GM18499 (cell line): ENCODE results near the gene EIF2S1.
"Not testable (repeated sequence)": the region's sequence is repeated elsewhere in the genome, so short reads cannot be mapped to it uniquely, and the experiment has no call there.

Source experiments
- ATAC-seq: cut with Tn5 transposase; IDR thresholded peaks from one replicate; pipeline ENCODE4 v1.9.1; 2021; ENCODE audit warnings: moderate number of reproducible peaks; ENCODE audit not compliant: insufficient read depth, unreplicated experiment

EIF2S1 gene

DNA sequence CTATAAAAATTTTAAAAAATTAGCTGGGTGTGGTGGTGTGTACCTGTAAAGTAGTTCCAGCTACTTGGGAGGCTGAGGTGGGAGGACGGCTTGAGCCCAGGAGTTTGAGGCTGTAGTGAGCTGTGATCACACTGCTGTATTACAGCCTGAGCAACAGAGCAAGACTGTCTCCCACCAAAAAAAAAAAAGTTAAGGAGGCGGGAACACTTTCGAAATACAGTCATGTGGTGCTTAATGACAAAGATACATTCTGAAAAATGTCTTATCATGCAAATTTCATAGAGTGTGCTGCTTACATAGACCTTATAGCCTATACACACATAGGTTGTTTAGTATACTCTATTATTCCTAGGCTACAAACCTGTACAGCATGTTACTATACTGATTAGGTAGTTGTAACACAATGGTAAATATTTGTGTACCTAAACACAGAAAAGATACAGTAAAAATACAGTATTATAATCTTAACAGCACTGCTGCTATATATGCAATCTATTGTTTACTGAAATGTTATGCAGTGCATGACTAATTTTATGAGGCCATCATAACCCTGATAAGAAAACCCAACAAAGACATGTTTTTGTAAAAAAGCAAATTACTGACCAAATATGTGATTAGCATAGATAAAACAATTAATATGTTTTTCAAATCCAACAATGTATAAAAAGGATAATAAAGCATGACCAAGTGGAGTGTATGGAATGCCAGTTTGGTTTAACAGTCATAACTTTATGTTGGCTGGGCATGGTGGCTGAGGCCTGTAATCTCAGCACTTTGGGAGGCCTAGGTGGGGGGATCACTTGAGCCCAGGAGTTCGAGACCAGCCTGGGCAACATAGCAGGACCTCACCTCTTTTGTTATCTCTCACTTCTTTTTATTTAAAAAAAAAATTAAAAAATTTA lies 11.4 kb downstream of the EIF2S1 start:
- no peak for ATAC-seq

DNA sequence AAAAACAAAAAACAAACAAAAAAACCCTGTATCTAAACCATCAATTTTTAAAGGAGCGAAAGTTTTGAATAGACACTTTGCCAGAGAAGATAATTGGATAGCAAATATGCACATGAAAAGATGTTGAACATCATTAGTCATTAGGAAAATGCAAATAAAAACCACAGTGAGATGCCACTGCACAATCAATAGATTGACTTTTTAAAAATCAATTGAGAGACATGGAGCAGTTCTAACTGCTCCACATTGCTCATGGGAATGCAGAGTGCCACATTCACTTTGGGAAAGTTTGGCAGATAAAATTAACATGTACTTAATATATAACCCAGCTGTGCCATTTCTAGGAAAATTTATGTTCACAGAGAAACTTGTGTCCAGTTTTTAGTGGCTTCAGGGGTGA lies 12.7 kb downstream of the EIF2S1 start:
- no peak for ATAC-seq

DNA sequence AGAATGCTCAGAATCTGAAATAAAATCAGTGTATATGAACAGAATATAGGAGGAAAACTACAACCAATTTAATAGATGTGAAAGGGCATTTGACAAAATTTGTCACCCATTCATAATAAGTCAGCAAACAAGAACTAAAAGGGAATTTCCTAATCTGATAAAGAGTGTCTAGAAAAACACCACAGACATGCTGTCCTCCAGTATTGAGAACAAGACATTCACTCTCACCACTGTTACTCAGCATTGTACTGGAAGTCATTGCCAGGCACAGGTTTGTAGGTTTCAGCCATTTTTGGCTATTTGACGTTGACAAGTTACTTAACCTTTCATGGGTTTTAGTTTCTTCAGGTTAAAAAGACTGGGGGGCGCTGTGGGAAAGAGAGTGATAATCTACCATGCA lies 13.2 kb downstream of the EIF2S1 start:
- no peak for ATAC-seq

DNA sequence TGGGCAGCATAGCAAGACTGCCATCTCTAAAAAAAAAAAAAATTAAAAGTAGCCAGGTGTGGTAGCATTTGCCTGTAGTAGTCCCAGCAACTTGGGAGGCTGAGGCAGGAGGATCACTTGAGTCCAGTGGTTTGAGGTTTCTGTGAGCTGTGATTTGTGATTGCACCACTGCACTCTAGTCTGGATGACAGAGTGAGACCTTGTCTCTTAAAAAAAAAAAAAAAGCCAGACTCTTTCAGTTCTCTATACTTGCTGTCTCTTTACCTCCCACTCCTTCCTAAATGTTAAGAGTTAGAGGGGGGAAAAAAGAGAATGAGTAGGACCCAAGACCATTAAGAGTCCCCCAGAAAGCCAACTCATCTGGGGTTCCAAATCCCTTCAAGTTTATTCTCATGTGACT lies 17.8 kb downstream of the EIF2S1 start:
- no peak for ATAC-seq

DNA sequence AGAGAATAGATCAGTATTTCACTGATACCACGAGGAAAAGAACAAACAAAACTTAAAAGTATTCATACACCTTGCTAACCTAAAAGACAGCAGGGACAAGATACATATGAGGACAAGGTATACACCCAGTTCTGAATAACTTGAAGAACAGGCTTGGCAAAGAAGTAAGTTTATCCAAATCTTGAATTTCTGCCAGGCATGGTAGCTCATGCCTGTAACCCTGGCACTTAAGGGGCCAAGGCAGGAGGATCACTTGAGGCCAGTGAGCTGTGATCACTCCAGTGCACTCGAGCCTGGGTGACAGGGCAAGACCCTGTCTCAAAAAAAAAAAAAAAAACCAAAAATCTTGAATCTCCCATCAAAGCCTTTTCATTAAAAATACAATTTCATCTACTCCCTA lies 25.0 kb downstream of the EIF2S1 start:
- ATAC-seq, result no peak

DNA sequence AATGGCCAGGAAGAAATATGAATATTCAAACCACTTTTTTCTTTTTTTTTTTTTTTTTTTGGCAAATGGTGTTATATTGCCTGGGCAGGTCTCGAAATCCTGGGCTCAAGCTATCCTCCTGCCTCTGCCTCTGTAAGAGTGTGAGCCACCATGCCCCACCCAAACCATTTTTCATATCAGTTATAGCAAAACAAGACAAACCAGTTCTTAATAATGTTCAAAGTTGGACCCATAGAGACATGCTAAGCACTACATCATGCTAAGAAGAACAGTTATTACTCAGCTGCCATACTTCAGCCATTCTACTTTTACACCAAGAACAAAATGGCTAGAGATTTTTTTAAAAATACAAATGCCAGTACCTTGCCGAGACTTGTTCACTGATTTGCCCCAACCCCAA lies 25.5 kb downstream of the EIF2S1 start:
- no peak for ATAC-seq

DNA sequence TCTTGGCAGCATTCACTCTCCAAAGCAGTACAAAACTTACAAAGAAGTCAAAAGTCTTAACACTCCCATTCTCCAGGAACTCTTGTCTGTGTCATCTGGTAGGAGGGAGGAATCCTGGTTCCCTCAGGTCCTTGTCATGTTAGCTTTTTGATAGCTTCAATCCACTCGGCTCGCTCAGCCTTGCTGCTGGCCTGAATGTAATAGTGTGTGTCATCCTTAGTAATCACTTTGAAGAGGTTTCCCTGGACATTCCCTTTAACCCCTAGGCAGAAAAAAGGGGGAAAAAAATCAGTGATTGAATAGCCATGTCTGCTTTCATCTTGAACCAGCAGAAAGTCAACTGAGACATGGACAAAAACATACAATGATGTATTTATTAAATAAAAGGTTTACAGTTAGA lies 27.1 kb downstream of the EIF2S1 start:
- no peak for ATAC-seq

DNA sequence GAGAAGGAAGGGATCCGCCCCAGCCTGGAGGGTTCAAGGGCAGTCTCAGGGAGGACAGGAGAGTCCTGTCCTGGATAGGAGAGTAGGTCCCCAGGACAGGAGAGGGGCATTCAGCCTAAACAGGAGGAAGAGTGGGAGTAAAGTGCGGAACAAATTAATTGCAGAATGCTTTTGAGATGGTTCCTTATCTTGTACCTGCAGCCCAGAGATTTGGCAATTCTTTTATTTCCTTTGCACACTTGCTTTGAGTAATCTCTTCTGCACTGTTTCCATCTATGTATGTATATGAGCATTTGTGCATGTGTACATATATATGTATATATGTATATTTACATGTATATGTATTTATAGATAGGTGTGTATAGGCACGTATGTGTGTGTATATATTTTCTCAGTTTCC lies 29.1 kb downstream of the EIF2S1 start:
- no peak for ATAC-seq

DNA sequence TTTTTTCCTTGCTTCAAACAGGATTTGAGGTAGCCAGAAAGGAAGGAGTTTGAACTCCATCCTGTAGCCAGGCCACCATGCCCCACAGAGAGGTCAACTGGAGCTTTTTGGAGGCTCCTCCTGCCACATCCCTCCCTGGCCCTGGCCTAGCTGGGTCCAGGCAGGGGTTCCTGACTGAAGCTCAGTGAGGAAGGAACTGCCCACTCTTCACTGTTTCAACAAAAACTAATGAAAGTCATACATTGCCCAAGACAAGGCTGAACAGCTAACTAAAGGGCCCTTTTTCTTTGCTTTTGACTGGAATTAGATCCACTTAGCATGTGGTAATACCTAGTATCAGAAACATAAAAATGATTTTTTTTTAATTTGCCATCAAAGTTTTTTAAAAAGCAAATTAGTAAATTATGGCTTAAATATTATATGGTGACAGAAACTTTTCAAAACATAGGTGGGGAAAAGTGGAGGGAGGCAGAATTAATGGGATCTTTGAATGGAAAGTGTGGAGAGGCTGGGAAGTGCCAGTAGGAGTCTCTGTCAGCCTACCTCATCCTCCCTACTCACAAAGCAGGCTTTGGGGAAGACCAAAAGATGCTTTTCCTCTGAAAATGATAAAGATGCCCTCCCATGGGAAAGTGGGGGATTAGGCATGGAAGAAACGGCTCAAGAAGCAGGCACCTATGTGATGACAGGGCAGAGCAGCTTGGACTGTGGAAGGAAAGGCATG lies 29.8 kb downstream of the EIF2S1 start:
- no peak for ATAC-seq

DNA sequence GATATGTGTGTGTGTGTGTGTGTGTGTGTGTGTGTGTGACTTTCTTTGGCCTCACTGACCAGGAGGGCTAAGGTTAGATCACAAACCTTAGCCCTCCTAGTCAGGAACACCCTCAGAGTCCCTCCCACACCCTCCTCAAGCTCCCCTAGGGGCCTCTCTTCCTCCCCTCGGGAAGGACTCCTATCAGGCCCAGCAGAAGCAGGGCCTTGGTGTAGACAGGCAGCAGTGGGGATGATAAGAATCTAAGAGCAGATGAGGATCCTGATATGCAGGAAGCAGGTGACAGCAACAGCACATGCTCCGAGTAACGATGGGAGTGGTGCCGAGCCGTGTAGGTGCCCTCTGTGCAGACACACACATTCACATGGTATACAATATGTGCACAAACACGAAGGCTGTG lies 31.1 kb downstream of the EIF2S1 start:
- ATAC-seq, result no peak

DNA sequence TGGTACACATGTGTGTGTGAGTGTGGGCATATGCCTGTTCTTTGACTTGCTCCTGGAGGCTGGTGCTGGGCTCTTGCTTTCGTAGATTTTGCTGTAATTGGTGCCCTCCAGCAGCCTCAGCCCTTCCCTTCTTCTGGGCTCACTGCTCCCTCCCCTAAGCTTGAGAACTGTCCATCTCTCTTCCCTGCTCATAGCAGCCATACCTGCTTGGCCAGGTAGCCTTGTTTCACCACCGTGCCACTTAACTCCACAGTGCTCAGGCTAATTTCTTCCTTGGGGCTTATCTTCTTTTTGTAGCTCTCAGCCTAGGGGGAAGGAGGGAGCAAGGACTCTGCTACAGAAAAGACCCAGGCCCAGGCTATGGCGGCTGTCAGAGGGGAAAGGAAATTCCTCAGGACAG lies 32.0 kb downstream of the EIF2S1 start:
- ATAC-seq, result no peak

DNA sequence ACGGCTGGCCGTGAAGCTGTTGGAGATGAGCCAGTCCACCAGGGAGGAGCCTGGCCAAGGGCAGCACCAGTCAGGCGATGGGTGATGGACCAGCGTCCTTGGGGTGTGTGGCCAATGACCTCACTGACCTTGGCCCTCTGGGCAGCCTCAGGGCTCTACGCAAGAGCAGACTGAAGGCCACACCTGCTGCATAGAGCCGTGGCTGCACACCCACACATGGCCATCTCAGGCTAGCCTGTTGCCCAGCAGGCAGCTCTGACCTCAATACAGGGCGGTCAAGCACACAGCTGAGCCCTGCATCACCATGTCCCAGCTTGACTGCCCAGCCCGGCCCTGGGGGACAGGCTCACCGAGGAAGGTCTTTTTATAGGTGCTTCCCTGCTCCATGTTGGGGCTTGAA lies 32.7 kb downstream of the EIF2S1 start:
- ATAC-seq, result no peak

DNA sequence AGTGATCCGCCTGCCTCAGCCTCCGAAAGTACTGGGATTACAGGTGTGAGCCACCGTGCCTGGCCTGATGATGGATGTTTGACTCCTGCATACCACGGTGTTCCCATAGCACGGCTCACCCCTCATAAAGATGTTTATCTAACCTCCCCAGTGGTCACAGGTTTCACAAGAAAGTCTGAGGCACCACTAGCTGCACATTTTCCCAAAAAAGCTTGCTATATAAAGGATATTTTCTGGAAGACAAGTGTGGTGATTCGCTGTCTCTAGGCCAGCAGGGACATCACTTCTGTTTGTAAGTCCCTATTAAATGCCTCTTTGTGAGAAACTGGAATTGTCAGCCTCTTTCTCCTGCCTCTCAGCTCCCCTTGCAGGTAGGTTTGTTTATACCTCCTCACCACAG lies 33.6 kb downstream of the EIF2S1 start:
- ATAC-seq, result no peak

DNA sequence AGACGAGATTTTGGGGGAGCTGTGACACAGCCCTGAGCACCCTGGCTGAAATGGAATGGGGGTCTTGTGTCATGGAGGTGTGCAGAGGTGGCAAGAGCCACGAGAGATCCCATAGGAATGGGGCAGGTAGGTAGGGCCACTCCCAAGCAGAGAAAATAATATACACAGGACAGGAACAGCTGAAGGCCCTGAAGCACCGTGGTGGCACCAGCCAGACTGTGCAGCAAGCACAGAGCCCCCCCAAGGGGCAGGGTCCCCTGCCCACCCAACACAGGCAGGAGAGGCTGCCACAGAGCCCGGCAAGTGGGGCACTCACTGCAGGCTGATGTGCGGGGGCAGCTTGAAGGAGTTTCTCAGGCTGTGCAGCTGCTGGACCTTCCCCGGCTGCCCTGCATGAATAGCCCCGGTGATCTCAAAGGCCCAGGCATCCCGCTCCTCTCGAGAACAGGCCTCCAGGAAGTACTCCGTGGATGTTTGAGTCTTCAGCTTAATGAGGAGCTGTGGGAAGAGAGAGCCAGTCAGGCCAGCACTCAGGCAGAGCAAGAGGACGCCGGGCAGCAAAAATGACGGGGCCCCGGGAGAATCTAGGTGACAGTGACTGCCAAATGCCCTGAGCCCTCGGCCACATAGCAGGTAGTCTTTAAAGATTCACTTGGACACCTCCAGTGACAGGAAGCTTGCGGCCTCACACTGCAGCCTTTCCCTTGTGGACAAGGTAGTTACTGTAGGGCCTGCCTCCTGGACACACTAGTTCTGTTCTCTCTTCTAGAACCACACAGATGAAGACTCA lies 35.2 kb downstream of the EIF2S1 start:
- no peak for ATAC-seq

DNA sequence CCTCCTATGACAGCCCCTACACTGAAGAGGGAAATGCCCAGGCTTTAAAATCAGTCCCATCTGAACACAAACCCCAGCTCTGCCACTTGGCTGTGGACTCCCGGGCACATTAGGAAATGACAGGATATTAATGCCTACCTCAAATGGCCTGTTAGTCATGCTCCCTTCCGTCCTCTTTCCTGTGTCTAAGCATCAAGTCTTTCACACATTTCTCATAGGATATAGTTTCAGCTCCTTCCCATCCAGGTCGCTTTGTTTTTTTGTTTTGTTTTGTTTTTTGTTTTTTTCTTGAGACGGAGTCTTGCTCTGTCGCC lies 35.7 kb downstream of the EIF2S1 start:
- ATAC-seq, result no peak

DNA sequence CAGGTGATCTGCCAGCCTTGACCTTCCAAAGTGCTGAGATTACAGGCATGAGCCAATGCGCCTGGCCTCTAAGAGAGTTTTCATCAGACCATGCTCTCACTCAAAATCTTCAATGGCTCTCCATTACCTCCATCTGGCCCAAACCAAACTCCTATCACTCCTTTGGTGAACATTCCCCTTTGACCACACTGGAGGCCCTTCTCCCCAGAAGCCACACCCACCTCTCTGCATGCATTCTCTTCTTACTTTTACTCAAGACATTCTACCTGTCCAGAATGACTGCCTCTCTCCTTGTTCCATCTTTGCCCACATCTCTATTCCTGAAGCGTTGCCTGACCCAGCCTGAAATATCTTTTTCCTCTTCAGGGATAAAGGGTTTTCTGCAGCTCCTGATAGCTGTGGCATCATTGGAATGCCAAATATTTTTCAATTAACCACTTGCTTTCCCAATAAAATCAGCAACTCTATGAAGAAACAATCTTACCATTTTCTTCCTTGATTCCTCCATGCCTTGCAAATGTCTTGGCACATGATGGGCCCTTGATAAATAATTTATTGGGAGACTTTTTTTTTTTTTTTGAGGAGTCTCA lies 36.3 kb downstream of the EIF2S1 start:
- no peak for ATAC-seq

DNA sequence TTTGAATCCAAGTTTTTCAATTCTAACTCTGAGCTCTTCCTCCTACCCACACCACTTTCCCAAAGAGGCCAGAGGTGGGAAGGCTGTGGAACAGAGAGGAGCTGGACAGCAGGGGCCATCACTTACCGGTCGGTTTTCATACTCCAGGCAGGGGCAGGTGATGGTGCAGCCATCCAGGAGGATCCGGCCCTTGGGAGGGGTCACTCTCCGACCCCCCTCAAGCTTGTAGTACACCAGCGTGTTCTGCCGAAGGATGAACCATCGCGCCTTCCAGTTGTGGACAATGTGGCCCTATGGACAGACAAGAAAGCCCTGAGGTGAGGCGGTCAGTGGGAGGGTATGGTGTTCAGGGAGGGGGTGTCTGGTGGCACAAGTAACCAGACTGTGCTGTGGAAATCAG lies 37.4 kb downstream of the EIF2S1 start:
- no peak for ATAC-seq

DNA sequence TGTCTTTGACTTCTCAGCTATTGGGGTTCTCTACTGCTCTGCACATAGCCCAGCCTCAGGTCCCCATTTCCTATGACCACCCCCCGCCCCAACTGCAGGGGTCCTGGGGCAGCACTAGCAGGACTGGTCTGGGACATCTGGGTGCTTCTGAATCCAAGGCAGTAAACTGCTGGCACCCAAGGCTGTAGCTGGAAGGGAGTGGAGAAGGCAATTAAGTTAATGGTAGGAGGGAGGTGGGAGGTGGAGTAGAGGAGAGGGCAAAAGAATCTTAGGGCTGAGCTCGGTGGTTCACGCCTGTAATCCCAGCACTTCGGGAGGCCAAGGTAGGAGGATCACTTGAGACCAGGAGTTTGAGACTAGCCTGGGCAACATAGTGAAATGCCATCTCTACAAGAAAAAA lies 40.3 kb downstream of the EIF2S1 start:
- no peak for ATAC-seq

DNA sequence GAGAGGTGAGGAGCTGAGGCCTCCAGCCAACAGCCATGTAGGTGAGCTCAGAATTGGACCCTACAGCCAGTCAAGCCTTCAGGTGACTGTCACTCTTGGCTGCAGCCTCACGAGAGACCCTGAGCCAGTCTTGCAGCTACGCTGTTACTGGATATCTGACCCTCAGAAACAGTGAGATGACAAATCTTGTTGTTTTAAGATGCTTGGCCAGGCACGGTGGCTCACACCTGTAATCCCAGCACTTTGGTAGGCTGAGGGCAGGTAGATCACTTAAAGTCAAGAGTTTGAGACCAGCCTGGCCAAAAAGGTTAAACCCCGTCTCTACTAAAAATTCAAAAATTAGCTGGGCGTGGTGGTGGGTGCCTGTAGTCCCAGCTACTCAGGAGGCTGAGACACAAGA lies 45.6 kb downstream of the EIF2S1 start:
- no peak for ATAC-seq

DNA sequence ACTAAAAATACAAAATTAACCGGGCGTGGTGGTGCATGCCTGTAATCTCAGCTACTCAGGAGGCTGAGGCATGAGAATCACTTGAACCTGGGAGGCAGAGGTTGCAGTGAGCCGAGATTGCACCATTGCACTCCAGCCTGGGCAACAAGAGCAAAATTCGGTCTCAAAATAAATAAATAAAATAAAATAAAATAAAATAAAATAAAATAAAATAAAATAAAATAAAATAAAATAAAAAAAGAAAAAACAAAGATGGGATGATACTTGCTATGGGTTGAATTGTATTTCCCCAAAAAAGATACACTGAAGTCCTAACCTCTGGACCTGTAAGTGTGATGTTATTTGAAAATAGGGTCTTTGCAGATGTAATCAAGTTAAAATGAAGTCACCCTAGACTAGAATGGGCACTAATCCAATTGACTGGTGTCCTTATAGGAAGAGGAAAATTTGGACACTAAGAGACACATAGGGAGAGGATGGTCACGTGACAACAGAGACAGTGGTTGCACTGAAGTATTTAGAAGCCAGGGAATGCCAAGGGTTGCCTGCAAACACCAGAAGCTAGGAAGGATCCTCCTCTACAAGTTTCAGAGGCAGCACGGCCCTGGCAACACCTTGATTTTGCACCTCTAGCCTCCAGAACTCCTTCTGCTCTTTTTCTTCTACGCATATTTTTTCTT lies 48.1 kb downstream of the EIF2S1 start:
- not testable (repeated sequence) for ATAC-seq
